A673 (cell line): ENCODE data around the gene MYRFL. TPM values are rescaled to one million over a fixed set of nuclear protein-coding genes. Genes with fewer than 3 reads are reported as not detected.

ENCODE experiments used
- BruUV-seq: library from RNA; stranded (reverse); fragments of 400-500 nt; replicated peaks from 2 replicates; lab custom pipeline; 2021; lab: Mats Ljungman, UMichigan
- CTCF ChIA-PET: fragments of 300-600 bp; sonication (Branson Sonifier 250); formaldehyde crosslinking; loops from one replicate; lab custom pipeline; 2022; ENCODE audit warnings: antibody characterized with exemption; lab: Charles Lee
- POLR2A ChIA-PET: fragments of 300-600 bp; sonication (Branson Sonifier 250); formaldehyde crosslinking; loops from one replicate; lab custom pipeline; 2022; ENCODE audit warnings: antibody characterized with exemption; ENCODE audit not compliant: low non-redundant PET; lab: Charles Lee
- DNase-seq: peaks from one replicate; pipeline ENCODE4 v3.0.0-alpha.2; 2015; ENCODE audit warnings: low spot score
- H3K27ac ChIP-seq: fragments of 200-600 bp; sonication (generic); 2 replicates; pipeline ENCODE4 v1.5.1; 2016; ENCODE audit warnings: mixed run types, low read depth, mild to moderate bottlenecking, mixed read lengths, antibody characterized with exemption, low read length; ENCODE audit not compliant: poor library complexity, severe bottlenecking
- H3K27me3 ChIP-seq: fragments of 200-600 bp; sonication (generic); replicated peaks from 2 replicates; pipeline ENCODE4 v1.6.1; 2017; ENCODE audit warnings: mixed run types, low read depth, mild to moderate bottlenecking, mixed read lengths, antibody characterized with exemption, low read length; ENCODE audit not compliant: insufficient read depth, poor library complexity
- H3K36me3 ChIP-seq: fragments of 200-600 bp; sonication (generic); 2 replicates; pipeline ENCODE4 v1.6.1; 2016; ENCODE audit warnings: mixed run types, mild to moderate bottlenecking, mixed read lengths, antibody characterized with exemption, low read length; ENCODE audit not compliant: insufficient read depth, poor library complexity, severe bottlenecking
- H3K4me1 ChIP-seq: fragments of 200-600 bp; sonication (generic); 2 replicates; pipeline ENCODE4 v1.6.1; 2017; ENCODE audit warnings: mixed run types, mild to moderate bottlenecking, mixed read lengths, antibody characterized with exemption, low read length; ENCODE audit not compliant: insufficient read depth, poor library complexity, severe bottlenecking
- H3K4me3 ChIP-seq: fragments of 200-600 bp; sonication (generic); 2 replicates; pipeline ENCODE4 v1.5.1; 2016; ENCODE audit warnings: low read depth, mixed run types, mild to moderate bottlenecking, mixed read lengths, low read length; ENCODE audit not compliant: poor library complexity, severe bottlenecking
- H3K9me3 ChIP-seq: fragments of 200-600 bp; sonication (generic); 2 replicates; pipeline ENCODE4 v1.6.1; 2016; ENCODE audit warnings: mixed run types, low read depth, mild to moderate bottlenecking, mixed read lengths, antibody characterized with exemption, low read length; ENCODE audit not compliant: poor library complexity, severe bottlenecking
- CTCF ChIP-seq: fragments of 300-800, 200-600 bp; sonication (generic); conservative IDR thresholded peaks from 2 replicates; pipeline ENCODE4 v1.5.1; 2017; ENCODE audit warnings: low read depth, mild to moderate bottlenecking, antibody characterized with exemption, low read length, moderate library complexity, mixed read lengths
- EZH2 ChIP-seq: fragments of 200-600 bp; sonication (generic); IDR thresholded peaks from 2 replicates; pipeline ENCODE4 v1.6.1; 2017; ENCODE audit warnings: borderline replicate concordance, low read depth, mild to moderate bottlenecking, mixed read lengths, antibody characterized with exemption, low read length; ENCODE audit not compliant: poor library complexity, severe bottlenecking
- intact Hi-C: fragments of 100-400 bp; cut with micrococcal nuclease; formaldehyde crosslinking; loops from one replicate; pipeline ENCODE4 v1.10.0; 2022; ENCODE audit not compliant: unreplicated experiment
- total RNA-seq: library from RNA; stranded (reverse); gene quantifications from 2 replicates; pipeline ENCODE4 v1.2.3, GENCODE V29; 2021

The MYRFL gene
- total RNA-seq, 1 experiment from 2014 or later, result not detected

DNA sequence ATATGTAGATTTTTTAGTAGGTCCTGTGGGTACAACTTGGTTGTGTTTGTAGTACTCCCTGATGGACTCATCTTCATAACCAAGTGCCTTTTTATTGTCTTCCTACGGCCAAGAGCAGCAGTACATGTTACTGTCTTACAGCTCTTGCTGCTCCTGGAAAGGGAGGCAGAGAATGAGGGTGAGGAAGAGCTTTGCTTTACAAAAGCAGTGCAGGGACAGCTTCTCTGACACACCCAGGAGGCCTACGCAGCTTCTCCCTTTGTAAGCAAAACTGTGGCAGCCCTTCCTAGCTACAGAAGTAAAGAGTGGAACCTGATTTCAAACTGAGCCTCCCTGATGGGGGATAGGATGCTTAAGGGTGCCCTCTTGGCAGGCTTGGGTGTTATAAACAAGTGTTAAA, 18.6 kb downstream of the MYRFL start:
- ChIA-PET POLR2A (no interaction called here), CTCF (no interaction called here)
- no peaks in the 10 kb centered on the region for H3K4me1 ChIP-seq
- no peaks in the 10 kb centered on the region for H3K27me3 ChIP-seq
- no TSS peak for BruUV-seq
- no peak for DNase-seq
- no peak for TF ChIP-seq EZH2
- no peaks in the 10 kb centered on the region for H3K9me3 ChIP-seq
- H3K36me3 ChIP-seq, result no peaks in the 10 kb centered on the region
- H3K4me3 ChIP-seq, result no peak overlapping the region
- intact Hi-C loops, result no loop called here
- no peak overlapping the region for H3K27ac ChIP-seq

GRCh38 chr12:69844416-69844815, 19.4 kb downstream of the MYRFL start:
- H3K4me3 ChIP-seq, result no peak overlapping the region
- ChIA-PET POLR2A (no interaction called here), CTCF (no interaction called here)
- H3K27ac ChIP-seq, result no peak overlapping the region
- no peaks in the 10 kb centered on the region for H3K9me3 ChIP-seq
- no peaks in the 10 kb centered on the region for H3K4me1 ChIP-seq
- no TSS peak for BruUV-seq
- H3K36me3 ChIP-seq, result no peaks in the 10 kb centered on the region
- H3K27me3 ChIP-seq, result no peaks in the 10 kb centered on the region
- intact Hi-C loops, result no loop called here
- TF ChIP-seq EZH2 (no peak), CTCF (no peak)
- DNase-seq, result no peak

DNA sequence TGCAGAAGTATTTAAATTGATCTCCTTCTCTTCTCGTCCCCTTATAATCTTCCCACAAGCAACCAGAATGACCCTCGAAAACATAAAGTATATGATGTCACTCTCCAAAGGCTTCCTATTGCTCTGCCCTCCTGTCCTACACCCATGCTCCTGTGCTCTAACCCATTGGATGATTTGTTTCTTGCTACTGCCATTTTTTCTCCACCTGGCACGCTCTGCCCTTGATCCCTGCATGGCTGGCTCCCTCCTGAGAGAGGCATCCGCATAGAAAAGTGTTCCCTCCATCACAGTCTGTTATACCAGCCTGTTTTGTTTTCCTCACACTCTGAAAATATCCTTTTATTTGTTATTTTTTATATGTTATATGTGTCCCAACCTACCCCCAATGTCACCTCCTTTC, 19.8 kb downstream of the MYRFL start:
- CTCF ChIA-PET, result no interaction called here
- H3K27me3 ChIP-seq, result no peaks in the 10 kb centered on the region
- no TSS peak for BruUV-seq
- intact Hi-C loops, result no loop called here
- no peaks in the 10 kb centered on the region for H3K9me3 ChIP-seq
- H3K27ac ChIP-seq, result no peak overlapping the region
- DNase-seq, result no peak
- POLR2A ChIA-PET, result no interaction called here
- no peaks in the 10 kb centered on the region for H3K4me1 ChIP-seq
- no peak overlapping the region for H3K4me3 ChIP-seq
- H3K36me3 ChIP-seq, result no peaks in the 10 kb centered on the region
- TF ChIP-seq EZH2 (no peak), CTCF (no peak)

DNA sequence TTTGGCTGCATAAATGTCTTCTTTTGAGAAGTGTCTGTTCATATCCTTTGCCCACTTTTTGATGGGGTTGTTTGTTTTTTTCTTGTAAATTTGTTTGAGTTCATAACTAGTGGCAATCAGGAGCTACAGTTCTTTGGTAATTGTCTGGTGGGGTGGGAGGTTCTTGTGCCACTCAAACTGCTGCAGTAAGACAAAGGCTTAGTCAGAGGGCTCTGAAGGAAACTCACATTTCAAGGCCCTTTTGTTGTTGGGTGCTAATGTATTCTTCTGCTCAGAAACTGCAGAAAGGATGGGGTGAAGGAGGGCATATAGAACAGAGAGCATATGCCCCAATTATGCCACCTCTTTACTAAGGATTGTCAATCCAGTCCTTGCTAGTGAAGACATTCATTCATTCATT, 21.9 kb downstream of the MYRFL start:
- TF ChIP-seq CTCF (no peak), EZH2 (no peak)
- BruUV-seq, result no TSS peak
- ChIA-PET POLR2A (no interaction called here), CTCF (no interaction called here)
- Histone ChIP-seq H3K27ac (no peak overlapping the region), H3K4me3 (no peak overlapping the region), H3K9me3 (no peaks in the 10 kb centered on the region), H3K36me3 (no peaks in the 10 kb centered on the region), H3K27me3 (no peaks in the 10 kb centered on the region), H3K4me1 (no peaks in the 10 kb centered on the region)
- intact Hi-C loops, result no loop called here
- no peak for DNase-seq
